Measurements from ENCODE around the gene EMP3. TPM values are rescaled to one million over a fixed set of nuclear protein-coding genes. Genes with fewer than 3 reads are reported as not detected.
"Not testable (repeated sequence)": the region's sequence is repeated elsewhere in the genome, so short reads cannot be mapped to it uniquely, and the experiment has no call there.

The EMP3 gene
- total and polyA plus RNA-seq, 5 donors = 58.0 to 114 (median 78.9) TPM

GRCh38 chr19:48363500-48363809, 38.1 kb downstream of the EMP3 start:
- no peaks in the 10 kb centered on the region for H3K9me3 ChIP-seq (ENCODE audit: control insufficient read depth, low read length)
- WGBS = 1% methylated on average over 10 of the region's 10 CpGs
- intact Hi-C loops (cut with DNase I) = no loop called here
- DNase-seq (peak in 1 of 3 donors; percentile 87), ATAC-seq (peak; percentile 14 to 36)
- no peaks in the 10 kb centered on the region for H3K27me3 ChIP-seq (ENCODE audit: control insufficient read depth, insufficient read depth)
- peak overlapping the region; percentile 92 for H3K27ac ChIP-seq (ENCODE audit: low read length)
- peak overlapping the region; percentile 65 for H3K4me3 ChIP-seq (ENCODE audit: low read length)
- H3K4me1 ChIP-seq (ENCODE audit: control insufficient read depth, insufficient read depth, low read length) = no peaks in the 10 kb centered on the region

- DNase-seq (peak; percentile 99 to 100 (median 100)), ATAC-seq (peak; percentile 96 to 97)
- WGBS = under 1% methylated on average over 59 of the region's 59 CpGs
- Histone ChIP-seq H3K4me1 (ENCODE audit: control insufficient read depth, insufficient read depth, low read length) (no peaks in the 10 kb centered on the region), H3K27ac (ENCODE audit: low read length) (peak within 1 kb of the TSS; percentile 92), H3K9me3 (ENCODE audit: control insufficient read depth, low read length) (no peaks in the 10 kb centered on the region), H3K4me3 (ENCODE audit: low read length) (peak within 1 kb of the TSS; percentile 65), H3K27me3 (ENCODE audit: control insufficient read depth, insufficient read depth) (no peaks in the 10 kb centered on the region)
- intact Hi-C loops (cut with DNase I) = no loop called here
These were observed 38.7 kb downstream of the EMP3 start, which contains the start of the genes SYNGR4 and TMEM143 for GRCh38 chr19:48363810-48364597. SYNGR4 (plus strand) TSS chr19:48364367; CDS start chr19:48365843, 1,476 bp downstream. TMEM143 (minus strand) TSS chr19:48363940; CDS start chr19:48363920, 20 bp downstream.

- Histone ChIP-seq H3K27me3 (ENCODE audit: control insufficient read depth, insufficient read depth) (no peaks in the 10 kb centered on the region), H3K4me3 (ENCODE audit: low read length) (no peak overlapping the region), H3K9me3 (ENCODE audit: control insufficient read depth, low read length) (no peaks in the 10 kb centered on the region), H3K4me1 (ENCODE audit: control insufficient read depth, insufficient read depth, low read length) (no peaks in the 10 kb centered on the region), H3K27ac (ENCODE audit: low read length) (no peak overlapping the region)
- 68% methylated on average over 10 of the region's 10 CpGs for WGBS
- intact Hi-C loops (cut with DNase I) = no loop called here
- ATAC-seq (no peak), DNase-seq (no peak)
These were observed 39.4 kb downstream of the EMP3 start for GRCh38 chr19:48364598-48365348.

- Histone ChIP-seq H3K4me1 (ENCODE audit: control insufficient read depth, insufficient read depth, low read length) (no peaks in the 10 kb centered on the region), H3K27me3 (ENCODE audit: control insufficient read depth, insufficient read depth) (no peaks in the 10 kb centered on the region), H3K4me3 (ENCODE audit: low read length) (no peak overlapping the region), H3K27ac (ENCODE audit: low read length) (no peak overlapping the region), H3K9me3 (ENCODE audit: control insufficient read depth, low read length) (no peaks in the 10 kb centered on the region)
- intact Hi-C loops (cut with DNase I) = no loop called here
- WGBS = 92% methylated on average over 11 of the region's 11 CpGs
- no peak for ATAC-seq
- no peak for DNase-seq
These were observed 40.2 kb downstream of the EMP3 start for GRCh38 chr19:48365602-48366001.

GRCh38 chr19:48367855-48368254, 42.5 kb downstream of the EMP3 start:
- intact Hi-C loops (cut with DNase I) = no loop called here
- WGBS = 63% methylated on average over 5 of the region's 5 CpGs

GRCh38 chr19:48368936-48369335, 43.6 kb downstream of the EMP3 start:
- DNase-seq (no peak), ATAC-seq (no peak)
- Histone ChIP-seq H3K9me3 (ENCODE audit: control insufficient read depth, low read length) (no peaks in the 10 kb centered on the region), H3K27me3 (ENCODE audit: control insufficient read depth, insufficient read depth) (no peaks in the 10 kb centered on the region), H3K4me1 (ENCODE audit: control insufficient read depth, insufficient read depth, low read length) (no peaks in the 10 kb centered on the region), H3K27ac (ENCODE audit: low read length) (no peak overlapping the region), H3K4me3 (ENCODE audit: low read length) (no peak overlapping the region)
- 77% methylated on average over 14 of the region's 14 CpGs for WGBS
- intact Hi-C loops (cut with DNase I) = no loop called here

More at GRCh38 chr19:48367855-48368254, 42.5 kb downstream of the EMP3 start:
- Histone ChIP-seq H3K9me3 (ENCODE audit: control insufficient read depth, low read length) (no peaks in the 10 kb centered on the region), H3K27ac (ENCODE audit: low read length) (no peak overlapping the region), H3K4me3 (ENCODE audit: low read length) (no peak overlapping the region), H3K4me1 (ENCODE audit: control insufficient read depth, insufficient read depth, low read length) (no peaks in the 10 kb centered on the region), H3K27me3 (ENCODE audit: control insufficient read depth, insufficient read depth) (no peaks in the 10 kb centered on the region)
- DNase-seq (no peak), ATAC-seq (no peak)

- Histone ChIP-seq H3K27me3 (ENCODE audit: control insufficient read depth, insufficient read depth) (no peaks in the 10 kb centered on the region), H3K4me3 (ENCODE audit: low read length) (no peak overlapping the region), H3K27ac (ENCODE audit: low read length) (no peak overlapping the region), H3K4me1 (ENCODE audit: control insufficient read depth, insufficient read depth, low read length) (no peaks in the 10 kb centered on the region), H3K9me3 (ENCODE audit: control insufficient read depth, low read length) (no peaks in the 10 kb centered on the region)
- intact Hi-C loops (cut with DNase I) = no loop called here
- ATAC-seq (no peak), DNase-seq (no peak)
- whole genome bisulfite sequencing = 53% methylated on average over 4 of the region's 4 CpGs
These were observed 45.6 kb downstream of the EMP3 start for GRCh38 chr19:48370955-48371354.

- Histone ChIP-seq H3K4me3 (ENCODE audit: low read length) (no peak overlapping the region), H3K9me3 (ENCODE audit: control insufficient read depth, low read length) (no peaks in the 10 kb centered on the region), H3K27ac (ENCODE audit: low read length) (no peak overlapping the region), H3K27me3 (ENCODE audit: control insufficient read depth, insufficient read depth) (no peaks in the 10 kb centered on the region), H3K4me1 (ENCODE audit: control insufficient read depth, insufficient read depth, low read length) (no peaks in the 10 kb centered on the region)
- WGBS = 60% methylated on average over 7 of the region's 7 CpGs
- ATAC-seq (no peak), DNase-seq (no peak)
- intact Hi-C loops (cut with DNase I) = no loop called here
These were observed 46.0 kb downstream of the EMP3 start for GRCh38 chr19:48371367-48371766.

- H3K27ac ChIP-seq (ENCODE audit: low read length); ATAC-seq; intact Hi-C loops (cut with DNase I); H3K27me3 ChIP-seq (ENCODE audit: control insufficient read depth, insufficient read depth); H3K4me1 ChIP-seq (ENCODE audit: control insufficient read depth, insufficient read depth, low read length); H3K9me3 ChIP-seq (ENCODE audit: control insufficient read depth, low read length); H3K4me3 ChIP-seq (ENCODE audit: low read length); DNase-seq: not testable (repeated sequence)
- 93% methylated on average over 5 of the region's 5 CpGs for WGBS
These were observed 46.4 kb downstream of the EMP3 start for GRCh38 chr19:48371771-48372170.

GRCh38 chr19:48372904-48373303, 47.6 kb downstream of the EMP3 start:
- ATAC-seq = no peak
- DNase-seq = no peak
- intact Hi-C loops (cut with DNase I) = no loop called here
- no peak overlapping the region for H3K4me3 ChIP-seq (ENCODE audit: low read length)
- no peaks in the 10 kb centered on the region for H3K27me3 ChIP-seq (ENCODE audit: control insufficient read depth, insufficient read depth)
- H3K4me1 ChIP-seq (ENCODE audit: control insufficient read depth, insufficient read depth, low read length) = no peaks in the 10 kb centered on the region
- WGBS = 53% methylated on average over 4 of the region's 4 CpGs
- H3K9me3 ChIP-seq (ENCODE audit: control insufficient read depth, low read length) = no peaks in the 10 kb centered on the region
- no peak overlapping the region for H3K27ac ChIP-seq (ENCODE audit: low read length)

- intact Hi-C loops (cut with DNase I) = no loop called here
- Histone ChIP-seq H3K4me3 (ENCODE audit: low read length) (no peak overlapping the region), H3K27me3 (ENCODE audit: control insufficient read depth, insufficient read depth) (no peaks in the 10 kb centered on the region), H3K27ac (ENCODE audit: low read length) (no peak overlapping the region), H3K4me1 (ENCODE audit: control insufficient read depth, insufficient read depth, low read length) (no peaks in the 10 kb centered on the region), H3K9me3 (ENCODE audit: control insufficient read depth, low read length) (no peaks in the 10 kb centered on the region)
- ATAC-seq (no peak), DNase-seq (no peak)
- 84% methylated on average over 11 of the region's 11 CpGs for WGBS
These were observed 48.2 kb downstream of the EMP3 start for GRCh38 chr19:48373567-48373966.

Measured in right cardiac atrium (tissue), 5 donors.